MV-4-11 (cell line): ENCODE measurements around the gene PTPN13.

Experiments
- DNase-seq: peaks from one replicate; lab custom pipeline; 2025; lab: John Stamatoyannopoulos, UW

Gene PTPN13

GRCh38 chr4:86818211-86818610 lies 224.1 kb downstream of the PTPN13 start:
- no peak for DNase-seq

- DNase-seq, result no peak
Observed at GRCh38 chr4:86818841-86819240, 224.7 kb downstream of the PTPN13 start.

GRCh38 chr4:86819561-86819960 lies 225.4 kb downstream of the PTPN13 start:
- no peak for DNase-seq

GRCh38 chr4:86821151-86821550 lies 227.0 kb downstream of the PTPN13 start:
- no peak for DNase-seq

DNA sequence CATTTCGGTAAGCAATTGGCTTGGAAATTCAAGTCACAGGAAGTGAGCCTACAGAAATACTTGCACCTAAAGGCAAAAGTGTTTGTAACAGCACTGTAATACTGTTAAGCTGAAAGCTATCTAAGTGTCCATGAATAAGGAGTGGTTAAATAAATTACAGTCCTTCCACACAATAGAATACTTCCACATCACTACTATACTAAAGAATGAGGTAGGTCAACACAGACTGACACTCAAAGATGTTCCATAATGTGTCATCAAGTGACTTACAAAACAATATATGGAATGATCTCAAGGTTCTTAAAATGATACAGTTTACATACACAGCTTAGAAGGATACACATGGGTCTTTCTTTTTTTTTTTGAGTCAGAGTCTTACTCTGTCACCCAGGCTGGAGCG lies 228.0 kb downstream of the PTPN13 start:
- DNase-seq, result no peak

GRCh38 chr4:86825511-86825910 lies 231.4 kb downstream of the PTPN13 start:
- no peak for DNase-seq

GRCh38 chr4:86831262-86832130 lies 237.4 kb downstream of the PTPN13 start:
- no peak for DNase-seq

DNA sequence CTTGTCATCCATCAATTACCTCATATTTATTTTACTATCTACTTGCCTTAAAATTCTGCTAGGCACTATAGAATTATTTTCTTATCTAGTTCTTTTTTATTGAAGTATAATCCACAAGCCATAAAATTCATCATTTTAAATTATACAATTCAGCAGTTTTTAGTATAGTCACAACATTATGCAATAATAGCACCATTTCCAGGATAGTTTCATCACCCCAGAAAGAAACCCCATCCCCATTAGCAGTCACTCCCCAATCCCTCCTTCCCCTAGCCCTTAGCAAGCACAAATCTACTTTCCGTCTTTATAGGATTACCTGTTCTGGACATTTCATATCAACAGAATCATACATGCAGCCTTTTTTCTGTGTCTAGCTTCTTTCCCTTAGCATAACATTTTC lies 239.5 kb downstream of the PTPN13 start:
- no peak for DNase-seq

- DNase-seq, result no peak
Observed at GRCh38 chr4:86834901-86835300, 240.8 kb downstream of the PTPN13 start.

DNA sequence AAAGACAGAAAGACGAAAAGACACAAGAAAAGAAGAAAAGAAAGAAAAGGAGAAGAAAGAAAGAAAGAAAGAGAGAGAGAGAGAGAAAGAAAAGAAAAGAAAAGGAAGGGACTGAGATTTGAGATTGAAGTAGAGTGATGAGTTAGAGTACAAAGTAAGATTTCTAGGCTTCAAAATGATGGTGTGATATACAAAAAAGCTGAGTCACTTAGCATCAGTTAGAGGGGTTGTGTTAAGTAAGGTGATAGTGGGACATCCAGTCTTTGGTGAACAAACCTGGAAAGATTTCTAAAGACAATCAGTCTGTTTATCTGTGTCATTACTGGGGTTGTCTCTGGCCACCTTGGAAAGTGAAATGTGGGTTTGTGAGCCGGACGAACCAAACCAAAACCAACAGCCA lies 241.6 kb downstream of the PTPN13 start:
- DNase-seq, result no peak

DNA sequence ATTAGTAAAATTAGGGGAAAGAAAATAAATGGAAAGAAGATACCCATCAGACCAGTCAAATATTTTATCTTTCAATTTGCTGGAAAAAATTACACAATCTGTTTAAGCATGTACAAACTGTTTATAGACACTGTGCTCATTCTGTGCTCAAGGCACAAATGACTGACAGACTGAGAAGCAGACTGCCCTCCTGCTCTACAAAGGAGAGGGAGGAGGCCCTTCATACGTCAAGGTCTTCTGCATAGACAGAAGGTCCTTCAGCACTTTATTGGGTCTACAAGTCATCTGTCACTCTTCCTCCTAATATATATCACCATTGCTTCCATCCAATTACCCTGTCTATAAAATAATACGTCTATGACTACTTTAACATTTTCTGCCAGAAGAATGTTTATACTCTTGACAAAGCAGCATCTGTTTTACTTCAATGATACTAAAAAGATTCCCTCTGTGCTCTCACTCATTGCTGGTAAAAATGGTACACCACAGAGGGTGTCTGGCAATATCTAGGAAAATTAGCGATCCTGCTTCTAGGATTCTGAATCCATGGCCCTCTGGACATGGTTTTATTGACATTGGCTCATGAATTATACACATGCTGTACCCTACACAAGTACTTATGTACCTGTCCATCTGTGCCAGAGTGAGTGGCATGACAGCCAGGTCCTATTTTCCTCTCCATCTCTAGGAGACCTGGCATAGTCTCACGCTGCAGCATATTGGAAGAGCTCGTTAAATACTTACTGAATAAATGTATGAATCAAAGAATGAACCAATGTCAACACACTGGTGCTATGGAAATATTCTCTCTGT lies 243.8 kb downstream of the PTPN13 start:
- DNase-seq, result no peak

- no peak for DNase-seq
Observed at GRCh38 chr4:86840858-86841257, 246.7 kb downstream of the PTPN13 start.

GRCh38 chr4:86841309-86841708 lies 247.2 kb downstream of the PTPN13 start:
- DNase-seq, result no peak

GRCh38 chr4:86845593-86845992 lies 251.5 kb downstream of the PTPN13 start:
- peak; percentile 26 for DNase-seq

DNA sequence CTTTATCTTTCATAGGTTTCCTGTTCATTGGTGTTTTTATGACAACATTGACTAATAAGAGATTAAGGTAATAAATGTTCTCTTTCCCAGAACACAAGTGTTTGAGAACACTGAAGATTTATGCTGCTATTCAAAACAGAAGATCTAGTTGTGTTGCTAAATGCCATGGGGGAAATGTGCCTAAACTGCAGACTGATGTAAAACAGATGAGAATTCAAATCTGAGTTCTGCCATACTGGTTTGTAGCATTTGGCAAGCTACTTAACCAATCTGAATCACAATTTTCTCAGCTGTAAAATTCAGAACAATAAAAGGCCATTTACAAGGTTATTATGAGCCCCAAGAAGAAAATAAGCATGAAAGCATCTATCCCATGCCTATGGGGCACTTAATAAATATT lies 252.8 kb downstream of the PTPN13 start:
- DNase-seq, result no peak

GRCh38 chr4:86847571-86847970 lies 253.5 kb downstream of the PTPN13 start:
- no peak for DNase-seq

- DNase-seq, result no peak
Observed at GRCh38 chr4:86848136-86848535, 254.0 kb downstream of the PTPN13 start.

GRCh38 chr4:86848732-86849619 lies 254.9 kb downstream of the PTPN13 start, which contains the start of gene SLC10A6:
Gene SLC10A6, minus strand, starts transcription at chr4:86849384. Its CDS starts 269 bp downstream, at chr4:86849115.
- DNase-seq, result no peak

DNA sequence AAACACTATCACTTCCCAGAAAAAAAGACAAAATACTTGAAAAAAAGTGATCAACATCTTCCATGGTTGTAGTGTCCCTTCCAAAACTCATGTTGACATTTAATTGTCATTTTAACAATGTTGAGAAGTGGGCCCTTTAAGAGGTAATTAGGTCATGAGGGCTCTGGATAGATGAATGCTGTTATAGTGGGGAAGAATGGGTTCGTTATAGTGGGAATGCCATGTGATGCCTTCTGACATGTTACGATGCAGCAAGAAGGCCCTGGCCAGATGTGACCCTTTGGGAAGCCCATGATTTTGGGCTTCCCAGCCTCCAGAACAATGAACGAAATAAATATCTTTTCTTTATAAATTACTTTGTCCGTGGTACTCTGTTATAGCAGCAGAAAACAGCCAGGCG lies 259.1 kb downstream of the PTPN13 start:
- DNase-seq, result no peak

- DNase-seq, result no peak
Observed at GRCh38 chr4:86855572-86855971, 261.5 kb downstream of the PTPN13 start.

- no peak for DNase-seq
Observed at GRCh38 chr4:86856896-86857295, 262.8 kb downstream of the PTPN13 start.
